Transverse colon (tissue), 4 donors: ENCODE data around the gene RPS15. TPM values are rescaled to one million over a fixed set of nuclear protein-coding genes. Genes with fewer than 3 reads are reported as not detected.

Experiments
- DNase-seq: peaks from one replicate; pipeline ENCODE4 v3.0.0-alpha.2; 2019
- H3K27ac ChIP-seq, 4 donors: fragments of 200-600 bp; sonication (generic); 2 replicates each; pipeline ENCODE4 v1.5.1; 2016 to 2018; ENCODE audit warnings: inconsistent platforms in 4 of 4
- H3K27me3 ChIP-seq: fragments of 200-600 bp; sonication (generic); 2 replicates; pipeline ENCODE4 v1.5.1; 2017; ENCODE audit warnings: inconsistent platforms
- H3K36me3 ChIP-seq, 4 donors: fragments of 200-600 bp; sonication (generic); 2 replicates each; pipeline ENCODE4 v1.5.1; 2017 to 2019; ENCODE audit warnings: inconsistent platforms in 4 of 4
- H3K4me1 ChIP-seq, 4 donors: fragments of 200-600 bp; sonication (generic); 2 replicates each; pipeline ENCODE4 v1.5.1; 2017 to 2020; ENCODE audit warnings: inconsistent platforms in 4 of 4
- H3K4me3 ChIP-seq, 4 donors: fragments of 200-600 bp; sonication (generic); 1 replicate in 1 of 4; 2 replicates in 3 of 4; pipeline versions ENCODE4 v1.5.1 to v1.6.1; 2017 to 2019; ENCODE audit warnings: inconsistent platforms in 4 of 4
- H3K9me3 ChIP-seq, 2 donors: fragments of 200-600 bp; sonication (generic); 2 replicates each; pipeline ENCODE4 v1.5.1; 2017 to 2019; ENCODE audit warnings: inconsistent platforms in 2 of 2
- CTCF ChIP-seq, 5 experiments: fragments of 200-600 bp in 3 of 5; fragments of 450-650 bp in 2 of 5; sonication (generic) in 3 of 5; IDR thresholded peaks; 1 replicate in 2 of 5; 2 replicates in 3 of 5; pipeline ENCODE4 v1.5.1; 2016 to 2017; ENCODE audit warnings: antibody characterized with exemption in 5 of 5, inconsistent platforms in 3 of 5, mild to moderate bottlenecking in 2 of 5, moderate library complexity in 1 of 5
- EP300 ChIP-seq: sonication (generic); formaldehyde crosslinking; IDR thresholded peaks from one replicate; pipeline ENCODE4 v1.6.1; 2017; ENCODE audit warnings: antibody characterized with exemption, low read depth
- POLR2A ChIP-seq: fragments of 450-650 bp; IDR thresholded peaks from one replicate; pipeline ENCODE4 v1.6.1; 2016; ENCODE audit warnings: antibody characterized with exemption, mild to moderate bottlenecking, moderate library complexity
- POLR2AphosphoS5 ChIP-seq, 3 donors: sonication (generic); formaldehyde crosslinking; IDR thresholded peaks; one replicate each; pipeline ENCODE4 v1.6.1; 2016; ENCODE audit warnings: antibody characterized with exemption in 3 of 3
- WGBS, 2 donors: methylation state at CpG; one replicate each; pipeline ENCODE4 v1.1.5; 2018; ENCODE audit warnings: low coverage in 1 of 2; 5-methylcytosine and 5-hydroxymethylcytosine counted together
- in situ Hi-C, 4 donors: fragments of 200-750 bp; cut with MboI; loops; one replicate each; pipeline versions ENCODE4 v1.15.0 to v1.15.1; 2017; ENCODE audit warnings: low sequenced_read_pairs in 3 of 4, low pct_ligation_motif_present in 1 of 4, low pct_unique_long_range_greater_than_20kb in 1 of 4
- intact Hi-C: fragments of 100-400 bp; cut with DNase I; formaldehyde crosslinking; loops from one replicate; pipeline ENCODE4 v1.15.1; 2023; ENCODE audit warnings: low total_unique reads
- total RNA-seq, 4 donors: library from RNA; depleted of rRNA; stranded (reverse); fragments of >200 nt; gene quantifications; one replicate each; pipeline ENCODE4 v1.1.0, GENCODE V29; 2016

The RPS15 gene
- total RNA-seq, 4 donors from 2014 or later, result 1,367 to 2,740 (median 2,511) TPM

GRCh38 chr19:1396768-1397679, 41.2 kb upstream of the RPS15 start:
- in situ Hi-C loops, result loop anchor here in 2 of 4 donors (25.0 kb wide), 1 partner anchor 110 kb away; the partner anchor contains the start of genes EFNA2 (in 2 of the 2) and FAM174C (in 2 of the 2)
- H3K27ac ChIP-seq, result no peak overlapping the region
- DNase-seq, result no peak
- peaks cover 0 to 19% (median 4%) of the 10 kb centered on the region in 4 donors for H3K36me3 ChIP-seq
- TF ChIP-seq POLR2A (no peak), CTCF (IDR thresholded peaks at IDR 0.05) (peak in 1 of 5 experiments; percentile 13)
- peaks cover 16 to 31% (median 24%) of the 10 kb centered on the region in 4 donors for H3K4me1 ChIP-seq
- no peak overlapping the region for H3K4me3 ChIP-seq
- no peaks in the 10 kb centered on the region for H3K9me3 ChIP-seq
- H3K27me3 ChIP-seq, result peaks cover 29% of the 10 kb centered on the region
- intact Hi-C loops, result no loop called here
- 47 to 61% methylated on average over 3 to 34 of the region's 42 CpGs for WGBS, 2 donors

GRCh38 chr19:1397838-1398237, 40.4 kb upstream of the RPS15 start:
- in situ Hi-C loops (loop anchor here in 2 of 4 donors (25.0 kb wide), 1 partner anchor 111 kb away; the partner anchor contains the start of genes EFNA2 (in 2 of the 2) and FAM174C (in 2 of the 2)), intact Hi-C loops (no loop called here)
- 89 to 100% methylated on average over 1 to 9 of the region's 9 CpGs for WGBS, 2 donors
- Histone ChIP-seq H3K4me1 (peaks cover 16 to 34% (median 24%) of the 10 kb centered on the region in 4 donors), H3K36me3 (peaks cover 0 to 11% (median 4%) of the 10 kb centered on the region in 4 donors), H3K9me3 (no peaks in the 10 kb centered on the region), H3K27me3 (peaks cover 37% of the 10 kb centered on the region), H3K27ac (no peak overlapping the region), H3K4me3 (no peak overlapping the region)
- DNase-seq, result no peak
- TF ChIP-seq POLR2AphosphoS5 (IDR thresholded peaks at IDR 0.05) (no peak), EP300 (no peak), CTCF (IDR thresholded peaks at IDR 0.05) (no peak)

- DNase-seq, result no peak
- peaks cover 48% of the 10 kb centered on the region for H3K27me3 ChIP-seq
- no peaks in the 10 kb centered on the region for H3K9me3 ChIP-seq
- H3K4me3 ChIP-seq, result no peak overlapping the region
- in situ Hi-C loops (loop anchor here in 2 of 4 donors (25.0 kb wide), 1 partner anchor 112 kb away; the partner anchor contains the start of genes EFNA2 (in 2 of the 2) and FAM174C (in 2 of the 2)), intact Hi-C loops (no loop called here)
- no peak overlapping the region for H3K27ac ChIP-seq
- no peak for TF ChIP-seq EP300
- TF ChIP-seq POLR2A, result no peak
- no peak for TF ChIP-seq CTCF (IDR thresholded peaks at IDR 0.05)
- TF ChIP-seq POLR2AphosphoS5 (IDR thresholded peaks at IDR 0.05), result no peak
- WGBS, 2 donors, result 40 to 82% methylated on average over 1 to 19 of the region's 19 CpGs
- no peaks in the 10 kb centered on the region for H3K36me3 ChIP-seq
- H3K4me1 ChIP-seq, result peaks cover 16 to 34% (median 25%) of the 10 kb centered on the region in 4 donors
Measured at GRCh38 chr19:1399079-1399478, 39.1 kb upstream of the RPS15 start.

- intact Hi-C loops (loop anchor here (10.0 kb wide), 1 partner anchor 115 kb away; the partner anchor contains the start of gene EFNA2), in situ Hi-C loops (loop anchor here in 2 of 4 donors (25.0 kb wide), 1 partner anchor 112 kb away; the partner anchor contains the start of genes EFNA2 (in 2 of the 2) and FAM174C (in 2 of the 2))
- no peak overlapping the region for H3K4me3 ChIP-seq
- H3K36me3 ChIP-seq, result no peaks in the 10 kb centered on the region
- no peak for TF ChIP-seq POLR2A
- TF ChIP-seq CTCF (IDR thresholded peaks at IDR 0.05), result no peak
- TF ChIP-seq EP300, result no peak
- no peak for TF ChIP-seq POLR2AphosphoS5 (IDR thresholded peaks at IDR 0.05)
- no peak for DNase-seq
- peaks cover 16 to 34% (median 25%) of the 10 kb centered on the region in 4 donors for H3K4me1 ChIP-seq
- H3K27ac ChIP-seq, result no peak overlapping the region
- peaks cover 49% of the 10 kb centered on the region for H3K27me3 ChIP-seq
- H3K9me3 ChIP-seq, result no peaks in the 10 kb centered on the region
- 93% methylated on average over 15 of the region's 15 CpGs; no CpG with 5 or more reads in 1 of the 2 donors for WGBS, 2 donors
Measured at GRCh38 chr19:1399745-1400144, 38.5 kb upstream of the RPS15 start.
